Hepatocyte (in vitro differentiated cells): ENCODE measurements around the gene XIRP2. TPM values are rescaled to one million over a fixed set of nuclear protein-coding genes. Genes with fewer than 3 reads are reported as not detected.

Source experiments
- DNase-seq: peaks from one replicate; pipeline ENCODE4 v3.0.0-alpha.2; 2016; ENCODE audit warnings: low spot score
- H2AFZ ChIP-seq: fragments of 200-600 bp; sonication (generic); 2 replicates; pipeline ENCODE4 v1.6.0; 2016; ENCODE audit warnings: antibody characterized with exemption, mild to moderate bottlenecking
- H3K27ac ChIP-seq: fragments of 200-600 bp; sonication (generic); 2 replicates; pipeline ENCODE4 v1.5.1; 2016; ENCODE audit warnings: mild to moderate bottlenecking
- H3K27me3 ChIP-seq: fragments of 200-600 bp; sonication (generic); 2 replicates; pipeline ENCODE4 v1.6.1; 2016
- H3K36me3 ChIP-seq: fragments of 200-600 bp; sonication (generic); replicated peaks from 2 replicates; pipeline ENCODE4 v1.5.1; 2016; ENCODE audit warnings: low read depth; ENCODE audit not compliant: insufficient read depth
- H3K4me1 ChIP-seq: fragments of 200-600 bp; sonication (generic); 2 replicates; pipeline ENCODE4 v1.5.1; 2016; ENCODE audit warnings: mild to moderate bottlenecking, moderate library complexity; ENCODE audit not compliant: insufficient read depth
- H3K4me2 ChIP-seq: fragments of 200-600 bp; sonication (generic); 2 replicates; pipeline ENCODE4 v1.6.0; 2016
- H3K4me3 ChIP-seq: fragments of 200-600 bp; sonication (generic); 2 replicates; pipeline ENCODE4 v1.5.1; 2016; ENCODE audit warnings: mild to moderate bottlenecking
- H3K79me2 ChIP-seq: fragments of 200-600 bp; sonication (generic); 2 replicates; pipeline ENCODE4 v1.6.0; 2017; ENCODE audit warnings: mild to moderate bottlenecking
- H3K9me2 ChIP-seq: fragments of 200-600 bp; sonication (generic); replicated peaks from 2 replicates; pipeline ENCODE4 v1.6.0; 2017; ENCODE audit warnings: mild to moderate bottlenecking; ENCODE audit not compliant: insufficient read depth
- H3K9me3 ChIP-seq: fragments of 200-600 bp; sonication (generic); 2 replicates; pipeline ENCODE4 v1.5.1; 2016; ENCODE audit warnings: low read depth, mild to moderate bottlenecking
- H4K20me1 ChIP-seq: fragments of 200-600 bp; sonication (generic); 2 replicates; pipeline ENCODE4 v1.6.0; 2016; ENCODE audit warnings: mild to moderate bottlenecking; ENCODE audit not compliant: insufficient read depth, poor library complexity, severe bottlenecking
- EZH2 ChIP-seq: fragments of 200-600 bp; sonication (generic); IDR thresholded peaks from 2 replicates; pipeline ENCODE4 v1.6.1; 2016; ENCODE audit warnings: antibody characterized with exemption, mild to moderate bottlenecking, borderline replicate concordance
- EZH2phosphoT487 ChIP-seq: fragments of 200-600 bp; sonication (generic); IDR thresholded peaks from one replicate; pipeline ENCODE4 v1.6.1; 2018; ENCODE audit warnings: antibody characterized with exemption, mild to moderate bottlenecking, low read depth, moderate library complexity; ENCODE audit not compliant: unreplicated experiment, severe bottlenecking
- WGBS: methylation state at CpG from one replicate; pipeline ENCODE4 v1.1.6; 2016; ENCODE audit warnings: low lambda C conversion rate; ENCODE audit errors: missing lambda C conversion rate; 5-methylcytosine and 5-hydroxymethylcytosine counted together
- polyA plus RNA-seq: library from polyadenylated mRNA; unstranded; fragments of >200 nt; fragmentation: Nextera tagmentation; extraction: Ambion mirVana; gene quantifications from 2 replicates; pipeline ENCODE4 v1.2.1, GENCODE V29; 2016
- total RNA-seq: library from RNA; depleted of rRNA; stranded (reverse); fragments of >200 nt; gene quantifications from 2 replicates; pipeline ENCODE4 v1.2.3, GENCODE V29; 2014
- TF ChIP-seq, protein P1 (sequence below): fragments of 200-600 bp; sonication (generic); IDR thresholded peaks from 2 replicates; pipeline ENCODE4 v1.5.1; 2016; ENCODE audit warnings: antibody characterized with exemption, mild to moderate bottlenecking; ENCODE audit not compliant: poor library complexity

Gene XIRP2
- total and polyA plus RNA-seq, 2 experiments from 2014 or later = not detected

DNA sequence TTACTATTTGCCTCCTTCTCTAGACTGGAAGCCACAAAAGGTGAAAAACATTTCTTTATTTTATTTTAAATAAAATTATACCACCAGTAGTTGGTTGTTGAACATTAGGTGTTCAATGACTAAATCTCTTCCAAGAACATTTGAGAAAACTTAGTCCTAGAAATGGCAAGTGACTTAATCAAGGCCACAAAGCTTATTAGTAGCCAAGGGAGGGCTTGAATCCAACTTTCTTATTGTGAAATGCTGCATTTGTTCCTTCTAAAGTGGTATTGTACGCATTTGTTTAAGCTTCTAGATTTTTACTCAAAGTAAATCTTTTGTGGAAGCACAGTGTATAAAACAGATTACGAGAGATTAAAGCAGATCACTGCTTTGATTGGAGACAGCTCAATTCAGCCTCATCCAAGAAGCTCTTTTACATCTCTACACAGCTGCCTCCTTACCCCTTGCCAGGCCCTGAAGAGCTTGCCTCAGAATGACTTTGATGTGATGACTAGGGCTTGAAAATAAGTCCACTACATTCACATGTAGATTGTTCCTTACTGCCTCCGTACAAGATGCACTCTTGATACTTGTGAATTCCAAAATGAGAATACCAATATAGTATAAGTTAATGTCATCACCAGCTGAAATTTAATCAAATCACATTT lies 244.8 kb downstream of the XIRP2 start:
- TF ChIP-seq, protein P1, sequence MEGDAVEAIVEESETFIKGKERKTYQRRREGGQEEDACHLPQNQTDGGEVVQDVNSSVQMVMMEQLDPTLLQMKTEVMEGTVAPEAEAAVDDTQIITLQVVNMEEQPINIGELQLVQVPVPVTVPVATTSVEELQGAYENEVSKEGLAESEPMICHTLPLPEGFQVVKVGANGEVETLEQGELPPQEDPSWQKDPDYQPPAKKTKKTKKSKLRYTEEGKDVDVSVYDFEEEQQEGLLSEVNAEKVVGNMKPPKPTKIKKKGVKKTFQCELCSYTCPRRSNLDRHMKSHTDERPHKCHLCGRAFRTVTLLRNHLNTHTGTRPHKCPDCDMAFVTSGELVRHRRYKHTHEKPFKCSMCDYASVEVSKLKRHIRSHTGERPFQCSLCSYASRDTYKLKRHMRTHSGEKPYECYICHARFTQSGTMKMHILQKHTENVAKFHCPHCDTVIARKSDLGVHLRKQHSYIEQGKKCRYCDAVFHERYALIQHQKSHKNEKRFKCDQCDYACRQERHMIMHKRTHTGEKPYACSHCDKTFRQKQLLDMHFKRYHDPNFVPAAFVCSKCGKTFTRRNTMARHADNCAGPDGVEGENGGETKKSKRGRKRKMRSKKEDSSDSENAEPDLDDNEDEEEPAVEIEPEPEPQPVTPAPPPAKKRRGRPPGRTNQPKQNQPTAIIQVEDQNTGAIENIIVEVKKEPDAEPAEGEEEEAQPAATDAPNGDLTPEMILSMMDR = no peak
- TF ChIP-seq EZH2phosphoT487 (no peak), EZH2 (no peak)
- 86% methylated on average over 3 of the region's 3 CpGs for WGBS
- no peaks in the 10 kb centered on the region for H3K36me3 ChIP-seq
- H3K9me3 ChIP-seq = no peaks in the 10 kb centered on the region
- no peak for DNase-seq
- H3K27me3 ChIP-seq = no peaks in the 10 kb centered on the region
- H3K9me2 ChIP-seq = no peaks in the 10 kb centered on the region
- H2AFZ ChIP-seq = no peak overlapping the region
- H3K4me1 ChIP-seq = no peaks in the 10 kb centered on the region
- H3K27ac ChIP-seq = no peak overlapping the region
- no peaks in the 10 kb centered on the region for H3K79me2 ChIP-seq
- H3K4me2 ChIP-seq = no peak overlapping the region
- no peak overlapping the region for H3K4me3 ChIP-seq
- H4K20me1 ChIP-seq = no peaks in the 10 kb centered on the region

DNA sequence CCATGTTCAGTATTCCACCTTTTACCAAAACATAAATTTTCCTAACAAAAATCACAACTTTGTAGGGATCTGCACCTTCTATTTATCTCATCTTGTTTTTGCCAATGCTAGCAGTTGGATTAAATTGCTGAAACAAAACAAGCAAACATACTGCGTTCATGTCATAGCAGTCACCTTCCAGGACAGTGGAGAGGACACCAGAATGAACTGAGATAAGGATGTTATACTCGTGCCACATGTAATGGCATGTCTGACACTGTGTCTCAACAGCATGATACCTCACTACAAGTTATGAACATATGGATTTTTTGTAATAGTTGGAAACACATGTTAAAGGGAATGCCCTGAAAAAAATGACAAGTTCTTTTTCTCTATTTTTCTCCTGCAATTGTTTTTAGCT lies 245.3 kb downstream of the XIRP2 start:
- DNase-seq = no peak
- 91% methylated on average over 2 of the region's 2 CpGs for WGBS
- H3K9me2 ChIP-seq = no peaks in the 10 kb centered on the region
- no peak overlapping the region for H3K27ac ChIP-seq
- H3K4me3 ChIP-seq = no peak overlapping the region
- no peaks in the 10 kb centered on the region for H4K20me1 ChIP-seq
- H3K27me3 ChIP-seq = no peaks in the 10 kb centered on the region
- no peak overlapping the region for H3K4me2 ChIP-seq
- TF ChIP-seq EZH2phosphoT487 (no peak), EZH2 (no peak)
- TF ChIP-seq, protein P1 = no peak
- no peaks in the 10 kb centered on the region for H3K4me1 ChIP-seq
- no peaks in the 10 kb centered on the region for H3K36me3 ChIP-seq
- no peak overlapping the region for H2AFZ ChIP-seq
- no peaks in the 10 kb centered on the region for H3K9me3 ChIP-seq
- H3K79me2 ChIP-seq = no peaks in the 10 kb centered on the region

DNA sequence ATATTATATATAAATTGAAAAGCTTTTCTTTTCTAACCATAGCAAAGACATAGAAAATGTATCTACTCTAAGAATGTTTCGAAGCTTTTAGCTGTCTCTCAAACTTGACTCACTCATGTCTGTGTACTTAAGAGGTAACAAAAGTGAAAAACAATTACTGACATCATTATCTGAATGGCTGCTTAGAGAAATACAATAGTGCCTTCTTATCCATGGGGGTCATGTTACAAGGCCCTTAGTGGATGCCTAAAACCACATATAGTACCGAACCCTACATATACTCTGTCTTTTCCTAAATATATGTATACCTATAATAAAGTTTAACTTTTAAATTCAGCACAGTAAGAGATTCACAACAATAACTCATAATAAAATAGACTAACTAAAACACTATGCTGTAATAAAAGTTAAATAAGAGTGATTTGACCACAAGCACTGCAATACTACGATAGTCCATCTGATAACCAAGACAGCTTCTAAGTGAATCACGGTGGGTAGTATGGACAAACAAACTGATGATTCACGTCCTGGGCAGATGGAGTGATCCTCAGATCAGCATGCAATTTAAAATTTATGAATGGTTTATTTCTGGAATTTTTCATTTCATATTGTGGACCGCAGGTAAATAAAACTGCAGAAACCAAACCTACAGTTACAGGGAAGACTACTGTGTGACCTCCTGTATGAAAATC lies 246.2 kb downstream of the XIRP2 start:
- Histone ChIP-seq H3K4me1 (no peaks in the 10 kb centered on the region), H3K4me3 (no peak overlapping the region), H3K9me2 (no peaks in the 10 kb centered on the region), H2AFZ (no peak overlapping the region), H3K9me3 (no peaks in the 10 kb centered on the region), H3K27ac (no peak overlapping the region), H3K4me2 (no peak overlapping the region), H3K27me3 (no peaks in the 10 kb centered on the region), H4K20me1 (no peaks in the 10 kb centered on the region), H3K79me2 (no peaks in the 10 kb centered on the region), H3K36me3 (no peaks in the 10 kb centered on the region)
- DNase-seq = no peak
- 59% methylated on average over 6 of the region's 6 CpGs for WGBS
- no peak for TF ChIP-seq EZH2phosphoT487
- no peak for TF ChIP-seq EZH2
- TF ChIP-seq, protein P1 = no peak
